HG03354 (cell line): ENCODE measurements around the gene NUAK1.

ENCODE experiments used
- ATAC-seq: cut with Tn5 transposase; IDR thresholded peaks from one replicate; pipeline ENCODE4 v1.9.1; 2021; ENCODE audit warnings: mild to moderate bottlenecking; ENCODE audit not compliant: unreplicated experiment, poor library complexity, severe bottlenecking

Gene NUAK1

GRCh38 chr12:106138633-106139421 lies at the start of gene NUAK1:
NUAK1 (minus strand) TSS chr12:106138954; CDS start chr12:106138653, 301 bp downstream.
- no peak for ATAC-seq

- ATAC-seq: no peak
Observed at GRCh38 chr12:106188256-106188655, 49.5 kb upstream of the NUAK1 start.

- ATAC-seq: no peak
Observed at GRCh38 chr12:106187842-106188241, 49.1 kb upstream of the NUAK1 start.

GRCh38 chr12:106187155-106187789 lies 48.5 kb upstream of the NUAK1 start:
- no peak for ATAC-seq

GRCh38 chr12:106183735-106184134 lies 45.0 kb upstream of the NUAK1 start:
- ATAC-seq: no peak

GRCh38 chr12:106181401-106182114 lies 42.8 kb upstream of the NUAK1 start:
- ATAC-seq: no peak

GRCh38 chr12:106179086-106179485 lies 40.3 kb upstream of the NUAK1 start:
- no peak for ATAC-seq

GRCh38 chr12:106178562-106178961 lies 39.8 kb upstream of the NUAK1 start:
- no peak for ATAC-seq

GRCh38 chr12:106176560-106176959 lies 37.8 kb upstream of the NUAK1 start:
- no peak for ATAC-seq

- ATAC-seq: no peak
Observed at GRCh38 chr12:106174876-106175275, 36.1 kb upstream of the NUAK1 start.

GRCh38 chr12:106173442-106173841 lies 34.7 kb upstream of the NUAK1 start:
- ATAC-seq: no peak

- ATAC-seq: no peak
Observed at GRCh38 chr12:106171117-106171750, 32.5 kb upstream of the NUAK1 start.

- ATAC-seq: no peak
Observed at GRCh38 chr12:106170285-106170684, 31.5 kb upstream of the NUAK1 start.

GRCh38 chr12:106163712-106164111 lies 25.0 kb upstream of the NUAK1 start:
- ATAC-seq: no peak

- no peak for ATAC-seq
Observed at GRCh38 chr12:106161491-106161890, 22.7 kb upstream of the NUAK1 start.

GRCh38 chr12:106160915-106161314 lies 22.2 kb upstream of the NUAK1 start:
- no peak for ATAC-seq

- ATAC-seq: no peak
Observed at GRCh38 chr12:106157802-106158201, 19.0 kb upstream of the NUAK1 start.

- ATAC-seq: no peak
Observed at GRCh38 chr12:106154751-106155273, 16.1 kb upstream of the NUAK1 start.

- no peak for ATAC-seq
Observed at GRCh38 chr12:106152334-106152733, 13.6 kb upstream of the NUAK1 start.

GRCh38 chr12:106150555-106150954 lies 11.8 kb upstream of the NUAK1 start:
- ATAC-seq: no peak
